A549 treated with CpdA at 1 μM for 4 hours (cell line): Measurements from ENCODE around the gene TMEM185B. TPM values are rescaled to one million over a fixed set of nuclear protein-coding genes. Genes with fewer than 3 reads are reported as not detected.

Experiments
- total RNA-seq: library from RNA; stranded (reverse); fragments of 200-300 nt; extraction: Qiagen RNA extraction; gene quantifications from 5 replicates; pipeline ENCODE4 v1.2.3, GENCODE V29; 2022; ENCODE audit warnings: low read depth

TMEM185B gene
- 45.1 to 55.1 TPM (median 50.6 TPM) in 5 replicates for total RNA-seq

GRCh38 chr2:120223034-120223912 lies at the start of gene TMEM185B:
TMEM185B (minus strand) TSS chr2:120223400; CDS start chr2:120222976, 424 bp downstream.

GRCh38 chr2:120252225-120253020 lies 29.2 kb upstream of the TMEM185B start, which contains the start of gene RALB:
RALB (plus strand) TSS chr2:120252852; CDS start chr2:120278665, 25,813 bp downstream.

Other genes with a start within 250 kb of the TMEM185B start
- gene EPB41L5, start 210.3 kb downstream of the TMEM185B start, total RNA-seq, result 3.7 to 5.9 TPM (median 5.0 TPM) in 5 replicates
- gene RALB, start 29.5 kb upstream of the TMEM185B start, total RNA-seq, result 66.4 to 88.4 TPM (median 75.3 TPM) in 5 replicates
- 11.5 to 19.8 TPM (median 13.6 TPM) in 5 replicates for gene INHBB, start 122.7 kb upstream of the TMEM185B start, total RNA-seq